HG03095 (cell line): ENCODE results near the gene LIMA1.
"Not testable (repeated sequence)": the region's sequence is repeated elsewhere in the genome, so short reads cannot be mapped to it uniquely, and the experiment has no call there.

Experiments
- ATAC-seq: cut with Tn5 transposase; IDR thresholded peaks from one replicate; pipeline ENCODE4 v1.9.1; 2021; ENCODE audit warnings: moderate library complexity; ENCODE audit not compliant: unreplicated experiment

LIMA1 gene

GRCh38 chr12:50148011-50148410 lies 135.3 kb downstream of the LIMA1 start:
- ATAC-seq, result not testable (repeated sequence)

- ATAC-seq, result no peak
These were observed 136.0 kb downstream of the LIMA1 start for GRCh38 chr12:50147281-50147680.

- ATAC-seq, result no peak
These were observed 137.9 kb downstream of the LIMA1 start for GRCh38 chr12:50145439-50145838.

- ATAC-seq, result no peak
These were observed 140.3 kb downstream of the LIMA1 start for GRCh38 chr12:50142993-50143392.

- ATAC-seq, result no peak
These were observed 150.7 kb downstream of the LIMA1 start for GRCh38 chr12:50132505-50133135.

- ATAC-seq, result no peak
These were observed 154.0 kb downstream of the LIMA1 start for GRCh38 chr12:50129290-50129689.

- ATAC-seq, result no peak
These were observed 155.8 kb downstream of the LIMA1 start for GRCh38 chr12:50127546-50127945.
